Measurements from ENCODE around the gene SRR.

The SRR gene

DNA sequence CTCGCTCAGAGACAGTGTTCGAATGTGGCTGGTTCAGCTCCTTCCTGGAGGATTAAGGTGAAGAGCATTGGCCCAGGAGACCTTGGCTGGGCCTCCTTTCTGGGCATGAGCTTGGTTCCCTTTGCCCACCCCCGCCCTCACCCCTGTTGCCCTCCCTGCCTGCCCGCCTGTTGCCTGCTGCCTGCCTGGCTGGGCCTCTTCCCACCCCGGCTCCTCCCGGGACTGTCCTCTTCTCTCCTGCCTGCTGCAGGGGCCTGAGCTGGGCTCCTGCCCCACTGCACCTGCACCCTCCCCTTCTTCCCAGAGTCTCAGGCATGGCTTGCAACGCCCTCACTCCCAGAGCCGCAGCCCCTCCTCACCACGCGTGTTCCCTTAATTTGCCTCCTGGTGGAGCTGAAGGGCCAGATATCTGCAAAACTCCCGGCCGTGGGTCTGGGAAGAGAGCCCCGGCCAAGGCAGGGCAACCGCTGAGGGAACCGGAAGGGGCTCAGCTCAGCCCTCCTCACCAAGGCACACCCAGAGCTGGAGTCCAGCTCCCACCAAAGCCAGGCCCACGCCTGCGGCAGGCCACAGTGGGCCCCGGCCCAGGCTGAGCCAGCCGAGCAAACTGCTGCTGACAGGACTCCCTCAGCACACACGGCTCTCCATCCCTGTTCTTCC lies 65.9 kb downstream of the SRR start:
- DNase-seq (ENCODE audit: insufficient read length, low spot score), result no peak
- no peak for FAIRE-seq

GRCh38 chr17:2370211-2370589 lies 66.5 kb downstream of the SRR start:
- DNase-seq (ENCODE audit: insufficient read length, low spot score) (no peak), FAIRE-seq (no peak)

DNA sequence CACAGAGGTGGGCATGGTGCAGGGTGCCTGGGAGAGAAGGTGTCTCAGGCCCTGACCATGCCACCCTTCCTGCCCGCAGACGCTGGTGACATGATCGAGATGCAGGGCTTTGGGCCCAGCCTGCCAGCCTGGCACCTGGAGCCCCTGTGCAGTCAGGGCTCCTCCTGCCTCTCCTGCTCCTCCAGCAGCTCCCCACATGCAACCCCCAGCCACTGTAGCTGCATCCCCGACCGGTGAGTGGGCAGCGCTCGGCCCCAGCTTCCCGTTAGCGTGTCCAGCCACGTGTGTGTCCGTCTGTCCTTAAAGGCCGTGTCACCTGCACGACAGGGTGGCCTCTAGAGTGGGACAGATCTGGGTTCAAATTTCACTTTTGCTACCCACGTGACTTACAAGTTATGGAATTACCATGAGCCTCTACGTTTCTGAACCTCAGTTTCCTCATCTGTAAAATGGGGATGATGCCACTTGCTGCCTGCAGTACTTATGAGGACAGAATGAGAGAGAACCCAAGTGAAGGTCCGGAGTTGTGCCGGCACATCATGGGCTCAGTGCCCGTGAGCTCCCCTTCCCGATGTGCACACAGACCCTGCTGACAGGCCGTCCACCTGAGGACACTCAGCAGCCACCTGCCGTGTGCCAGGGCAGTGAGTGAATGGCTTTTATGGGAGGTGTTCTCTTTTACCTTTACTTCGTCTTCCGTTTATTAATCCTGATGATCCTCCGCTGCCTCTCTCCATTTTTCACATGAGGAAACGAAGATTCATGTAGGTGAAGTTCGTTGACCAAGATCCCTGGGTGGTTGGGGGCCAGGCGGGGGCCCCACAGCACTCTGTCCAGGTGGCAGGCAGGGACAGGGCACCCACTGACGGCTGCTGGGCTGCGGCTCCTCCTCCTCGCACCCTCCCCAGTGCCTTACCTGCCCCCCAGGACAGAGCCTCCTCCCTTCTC lies 67.7 kb downstream of the SRR start:
- DNase-seq (ENCODE audit: insufficient read length, low spot score) (no peak), FAIRE-seq (no peak)

DNA sequence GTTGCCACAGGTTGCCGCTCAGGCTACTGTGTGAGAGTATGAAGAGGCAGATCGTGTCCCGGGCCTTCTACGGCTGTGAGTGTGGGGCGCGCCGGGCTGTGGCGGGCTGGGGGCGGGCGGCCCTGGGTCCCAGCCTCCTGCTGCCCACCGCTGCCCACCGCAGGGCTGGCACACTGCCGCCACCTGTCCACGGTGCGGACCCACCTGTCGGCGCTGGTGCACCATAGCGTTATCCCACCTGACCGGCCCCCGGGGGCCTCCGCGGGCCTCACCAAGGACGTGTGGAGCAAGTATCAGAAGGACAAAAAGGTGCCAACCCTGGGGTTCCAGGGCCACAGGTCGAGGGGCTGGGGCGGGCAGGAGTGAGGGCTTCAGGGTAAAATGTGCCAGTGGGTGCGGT lies 68.4 kb downstream of the SRR start:
- FAIRE-seq (no peak), DNase-seq (ENCODE audit: insufficient read length, low spot score) (no peak)

GRCh38 chr17:2372681-2373080 lies 68.9 kb downstream of the SRR start:
- DNase-seq (ENCODE audit: insufficient read length, low spot score), result no peak
- no peak for FAIRE-seq

GRCh38 chr17:2373179-2373578 lies 69.4 kb downstream of the SRR start:
- no peak for DNase-seq (ENCODE audit: insufficient read length, low spot score)
- FAIRE-seq, result no peak
